ENCODE results near the gene GPR52.

GPR52 gene

DNA sequence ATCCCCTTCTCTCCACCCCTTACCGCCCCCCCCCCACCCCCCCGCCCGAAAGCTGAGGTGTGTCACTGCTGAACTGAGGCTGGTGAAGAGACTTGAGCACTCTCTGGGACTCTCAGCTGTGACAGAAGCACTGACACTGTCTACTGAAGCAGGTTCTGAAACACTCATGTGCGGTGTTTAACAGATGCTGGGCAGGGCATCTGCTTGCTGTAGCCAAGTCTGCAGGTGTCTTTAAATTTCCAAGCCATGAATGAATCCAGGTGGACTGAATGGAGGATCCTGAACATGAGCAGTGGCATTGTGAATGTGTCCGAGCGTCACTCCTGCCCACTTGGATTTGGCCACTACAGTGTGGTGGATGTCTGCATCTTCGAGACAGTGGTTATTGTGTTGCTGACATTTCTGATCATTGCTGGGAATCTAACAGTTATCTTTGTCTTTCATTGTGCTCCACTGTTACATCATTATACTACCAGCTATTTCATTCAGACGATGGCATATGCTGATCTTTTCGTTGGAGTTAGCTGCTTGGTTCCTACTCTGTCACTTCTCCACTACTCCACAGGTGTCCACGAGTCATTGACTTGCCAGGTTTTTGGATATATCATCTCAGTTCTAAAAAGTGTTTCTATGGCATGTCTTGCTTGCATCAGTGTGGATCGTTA, at the start of gene GPR52:
TSS of gene GPR52 (plus strand) at position 99 of the 665 bp plus-strand sequence. CDS start at position 247, 148 bp downstream.
- no peaks in the 10 kb centered on the region for H3K4me1 ChIP-seq (ENCODE audit: insufficient read depth, insufficient read length)
- H3K9me3 ChIP-seq (ENCODE audit: insufficient read depth, low read length) = no peaks in the 10 kb centered on the region
- no peaks in the 10 kb centered on the region for H3K36me3 ChIP-seq (ENCODE audit: insufficient read depth, insufficient read length, low read length)
- TF ChIP-seq YY1 (IDR thresholded peaks at IDR 0.05; ENCODE audit: insufficient read depth, insufficient read length) = no peak
- TF ChIP-seq SUZ12 (IDR thresholded peaks at IDR 0.05; ENCODE audit: extremely low read depth, insufficient read depth, insufficient read length) = no peak
- no peak for TF ChIP-seq ZNF274 (IDR thresholded peaks at IDR 0.05; ENCODE audit: low read depth, low read length)
- no peak for DNase-seq (ENCODE audit: low read depth, low spot score)
- no peak within 1 kb of the TSS for H3K4me3 ChIP-seq (ENCODE audit: insufficient read length, low read depth)
- H3K9ac ChIP-seq (ENCODE audit: insufficient read length, low read depth) = no peak within 1 kb of the TSS
- H3K27me3 ChIP-seq (ENCODE audit: insufficient read depth, insufficient read length) = no peaks in the 10 kb centered on the region

GRCh38 chr1:174398246-174398645, 49.5 kb upstream of the GPR52 start:
- H3K9ac ChIP-seq (ENCODE audit: insufficient read length, low read depth) = no peak overlapping the region
- H3K36me3 ChIP-seq (ENCODE audit: insufficient read depth, insufficient read length, low read length) = no peaks in the 10 kb centered on the region
- peaks cover 8% of the 10 kb centered on the region; the same call in 1 of the 2 replicates for H3K9me3 ChIP-seq (ENCODE audit: insufficient read depth, low read length)
- no peak overlapping the region for H3K4me3 ChIP-seq (ENCODE audit: insufficient read length, low read depth)
- H3K4me1 ChIP-seq (ENCODE audit: insufficient read depth, insufficient read length) = no peaks in the 10 kb centered on the region
- no peak for TF ChIP-seq ZNF274 (IDR thresholded peaks at IDR 0.05; ENCODE audit: low read depth, low read length)
- H3K27me3 ChIP-seq (ENCODE audit: insufficient read depth, insufficient read length) = no peaks in the 10 kb centered on the region
- no peak for DNase-seq (ENCODE audit: low read depth, low spot score)

- no peak for DNase-seq (ENCODE audit: low read depth, low spot score)
- H3K27me3 ChIP-seq (ENCODE audit: insufficient read depth, insufficient read length) = no peaks in the 10 kb centered on the region
- H3K9ac ChIP-seq (ENCODE audit: insufficient read length, low read depth) = no peak overlapping the region
- no peaks in the 10 kb centered on the region for H3K4me1 ChIP-seq (ENCODE audit: insufficient read depth, insufficient read length)
- no peak for TF ChIP-seq SUZ12 (IDR thresholded peaks at IDR 0.05; ENCODE audit: extremely low read depth, insufficient read depth, insufficient read length)
- no peak for TF ChIP-seq YY1 (IDR thresholded peaks at IDR 0.05; ENCODE audit: insufficient read depth, insufficient read length)
- TF ChIP-seq ZNF274 (IDR thresholded peaks at IDR 0.05; ENCODE audit: low read depth, low read length) = no peak
- peaks cover under 1% of the 10 kb centered on the region; the same call in 1 of the 2 replicates for H3K9me3 ChIP-seq (ENCODE audit: insufficient read depth, low read length)
- no peak overlapping the region for H3K4me3 ChIP-seq (ENCODE audit: insufficient read length, low read depth)
- no peaks in the 10 kb centered on the region for H3K36me3 ChIP-seq (ENCODE audit: insufficient read depth, insufficient read length, low read length)
These were observed 48.6 kb upstream of the GPR52 start for GRCh38 chr1:174399211-174399610.

DNA sequence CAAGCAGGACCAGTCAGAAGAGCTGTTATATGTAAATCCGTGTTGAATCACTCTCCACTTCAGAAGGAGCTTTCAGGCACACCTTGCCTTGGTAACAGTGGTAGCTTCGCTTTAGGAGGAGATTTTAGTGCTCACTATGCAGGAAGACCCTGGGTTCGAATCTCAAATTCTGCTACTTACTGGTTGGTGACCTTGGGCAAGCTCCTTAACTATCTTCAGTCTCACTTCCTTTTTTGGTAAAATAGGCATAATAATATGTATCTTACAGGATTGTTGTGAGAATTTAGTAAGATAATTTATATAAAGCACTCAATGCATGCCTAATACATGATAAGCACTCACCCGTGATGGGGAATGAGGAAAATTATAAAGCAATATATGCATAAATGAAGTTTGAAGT, 46.7 kb upstream of the GPR52 start:
- no peaks in the 10 kb centered on the region for H3K9me3 ChIP-seq (ENCODE audit: insufficient read depth, low read length)
- H3K4me1 ChIP-seq (ENCODE audit: insufficient read depth, insufficient read length) = no peaks in the 10 kb centered on the region
- no peak overlapping the region for H3K4me3 ChIP-seq (ENCODE audit: insufficient read length, low read depth)
- no peaks in the 10 kb centered on the region for H3K36me3 ChIP-seq (ENCODE audit: insufficient read depth, insufficient read length, low read length)
- no peak for TF ChIP-seq SUZ12 (IDR thresholded peaks at IDR 0.05; ENCODE audit: extremely low read depth, insufficient read depth, insufficient read length)
- TF ChIP-seq ZNF274 (IDR thresholded peaks at IDR 0.05; ENCODE audit: low read depth, low read length) = no peak
- H3K9ac ChIP-seq (ENCODE audit: insufficient read length, low read depth) = no peak overlapping the region
- no peaks in the 10 kb centered on the region for H3K27me3 ChIP-seq (ENCODE audit: insufficient read depth, insufficient read length)
- DNase-seq (ENCODE audit: low read depth, low spot score) = no peak

DNA sequence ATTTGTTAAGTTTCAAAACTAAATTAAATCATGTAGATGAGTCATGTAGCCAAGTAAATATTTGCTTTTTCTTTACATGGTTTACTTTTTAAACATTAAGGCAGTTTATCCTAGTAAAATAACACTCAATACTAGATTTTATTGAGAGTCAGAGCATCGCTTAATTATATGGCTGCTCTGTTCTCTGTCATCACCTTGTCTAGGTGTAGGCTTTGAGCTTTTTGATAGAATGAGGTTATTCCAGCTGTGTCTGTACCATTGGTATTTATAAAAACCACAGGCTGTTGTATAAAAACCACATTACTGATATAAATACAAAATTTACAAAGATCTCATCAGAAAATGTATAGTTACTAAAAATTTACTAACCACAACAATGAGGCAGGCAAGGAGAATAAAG, 42.5 kb upstream of the GPR52 start:
- Histone ChIP-seq H3K36me3 (ENCODE audit: insufficient read depth, insufficient read length, low read length) (no peaks in the 10 kb centered on the region), H3K9me3 (ENCODE audit: insufficient read depth, low read length) (no peaks in the 10 kb centered on the region), H3K9ac (ENCODE audit: insufficient read length, low read depth) (no peak overlapping the region), H3K4me3 (ENCODE audit: insufficient read length, low read depth) (no peak overlapping the region), H3K27me3 (ENCODE audit: insufficient read depth, insufficient read length) (no peaks in the 10 kb centered on the region), H3K4me1 (ENCODE audit: insufficient read depth, insufficient read length) (no peaks in the 10 kb centered on the region)
- DNase-seq (ENCODE audit: low read depth, low spot score) = no peak
- TF ChIP-seq SUZ12 (IDR thresholded peaks at IDR 0.05; ENCODE audit: extremely low read depth, insufficient read depth, insufficient read length) (no peak), YY1 (IDR thresholded peaks at IDR 0.05; ENCODE audit: insufficient read depth, insufficient read length) (no peak), ZNF274 (IDR thresholded peaks at IDR 0.05; ENCODE audit: low read depth, low read length) (no peak)

DNA sequence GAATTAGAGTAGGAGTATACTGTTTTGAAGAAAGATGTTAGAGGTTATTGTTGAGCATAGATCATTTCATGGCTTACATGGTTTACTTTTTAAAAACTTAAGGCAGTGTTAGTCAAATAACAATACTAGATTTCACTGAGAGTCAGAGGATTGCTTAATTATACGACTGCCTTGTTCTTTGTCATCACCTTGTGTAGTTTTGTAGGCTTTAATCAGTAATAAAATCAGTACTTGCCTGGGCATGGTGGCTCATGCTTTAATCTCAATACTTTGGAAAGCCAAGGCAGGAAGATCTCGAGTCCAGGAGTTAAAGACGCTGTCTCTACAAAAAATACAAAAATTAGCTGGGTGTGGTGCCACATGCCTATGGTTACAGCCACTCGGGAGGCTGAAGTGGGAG, 41.3 kb upstream of the GPR52 start:
- TF ChIP-seq YY1 (IDR thresholded peaks at IDR 0.05; ENCODE audit: insufficient read depth, insufficient read length) (no peak), ZNF274 (IDR thresholded peaks at IDR 0.05; ENCODE audit: low read depth, low read length) (no peak), SUZ12 (IDR thresholded peaks at IDR 0.05; ENCODE audit: extremely low read depth, insufficient read depth, insufficient read length) (no peak)

DNA sequence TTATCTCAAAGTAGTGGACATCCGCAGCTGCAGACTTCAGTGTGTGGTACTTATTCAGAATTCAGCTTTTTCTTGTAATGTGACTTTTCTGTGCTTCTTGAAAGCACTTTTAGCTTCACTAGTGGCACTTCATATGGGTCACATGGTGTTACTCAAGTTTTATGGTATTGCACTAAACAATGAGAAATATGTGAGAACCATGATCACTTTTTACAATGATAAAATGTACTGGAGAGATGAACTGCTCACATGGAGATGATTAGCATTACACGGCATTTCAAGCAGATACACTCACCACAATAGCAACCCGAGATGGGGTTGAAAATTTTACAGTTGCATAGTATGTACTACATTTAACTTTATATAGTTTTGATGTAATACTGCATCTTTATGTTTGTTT, 40.1 kb upstream of the GPR52 start:
- H3K9ac ChIP-seq (ENCODE audit: insufficient read length, low read depth) = no peak overlapping the region
- no peaks in the 10 kb centered on the region for H3K4me1 ChIP-seq (ENCODE audit: insufficient read depth, insufficient read length)
- no peak overlapping the region for H3K4me3 ChIP-seq (ENCODE audit: insufficient read length, low read depth)
- TF ChIP-seq YY1 (IDR thresholded peaks at IDR 0.05; ENCODE audit: insufficient read depth, insufficient read length) (no peak), SUZ12 (IDR thresholded peaks at IDR 0.05; ENCODE audit: extremely low read depth, insufficient read depth, insufficient read length) (no peak), ZNF274 (IDR thresholded peaks at IDR 0.05; ENCODE audit: low read depth, low read length) (no peak)
- DNase-seq (ENCODE audit: low read depth, low spot score) = no peak
- no peaks in the 10 kb centered on the region for H3K27me3 ChIP-seq (ENCODE audit: insufficient read depth, insufficient read length)
- H3K36me3 ChIP-seq (ENCODE audit: insufficient read depth, insufficient read length, low read length) = no peaks in the 10 kb centered on the region
- H3K9me3 ChIP-seq (ENCODE audit: insufficient read depth, low read length) = no peaks in the 10 kb centered on the region

More for the DNA sequence above, 41.3 kb upstream of the GPR52 start:
- no peak overlapping the region for H3K4me3 ChIP-seq (ENCODE audit: insufficient read length, low read depth)
- H3K27me3 ChIP-seq (ENCODE audit: insufficient read depth, insufficient read length) = no peaks in the 10 kb centered on the region
- no peak overlapping the region for H3K9ac ChIP-seq (ENCODE audit: insufficient read length, low read depth)
- H3K9me3 ChIP-seq (ENCODE audit: insufficient read depth, low read length) = no peaks in the 10 kb centered on the region
- DNase-seq (ENCODE audit: low read depth, low spot score) = no peak
- H3K36me3 ChIP-seq (ENCODE audit: insufficient read depth, insufficient read length, low read length) = no peaks in the 10 kb centered on the region
- H3K4me1 ChIP-seq (ENCODE audit: insufficient read depth, insufficient read length) = no peaks in the 10 kb centered on the region

Data from NT2/D1 (cell line).